ENCODE data around the gene NTSR1. TPM values are rescaled to one million over a fixed set of nuclear protein-coding genes. Genes with fewer than 3 reads are reported as not detected.

The NTSR1 gene
- polyA plus RNA-seq, 4 donors, result 1.0 to 1.4 (median 1.2) TPM

DNA sequence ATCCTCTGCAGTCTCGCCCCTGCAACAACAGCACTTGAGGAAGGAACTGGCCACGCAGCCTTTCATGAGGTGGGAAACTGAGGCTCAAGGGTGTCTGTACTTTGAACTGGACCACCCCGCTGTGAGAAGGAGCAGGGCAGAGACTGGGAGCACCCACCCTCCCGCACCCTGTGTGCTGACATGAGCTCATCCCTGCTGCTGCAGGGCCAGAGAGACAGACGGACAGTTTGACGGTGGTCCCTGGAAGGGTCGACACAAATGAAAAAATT, 70.7 kb downstream of the NTSR1 start:
- DNase-seq (ENCODE audit: low read depth in 4 of 4, low spot score in 3 of 4), result no peak

DNA sequence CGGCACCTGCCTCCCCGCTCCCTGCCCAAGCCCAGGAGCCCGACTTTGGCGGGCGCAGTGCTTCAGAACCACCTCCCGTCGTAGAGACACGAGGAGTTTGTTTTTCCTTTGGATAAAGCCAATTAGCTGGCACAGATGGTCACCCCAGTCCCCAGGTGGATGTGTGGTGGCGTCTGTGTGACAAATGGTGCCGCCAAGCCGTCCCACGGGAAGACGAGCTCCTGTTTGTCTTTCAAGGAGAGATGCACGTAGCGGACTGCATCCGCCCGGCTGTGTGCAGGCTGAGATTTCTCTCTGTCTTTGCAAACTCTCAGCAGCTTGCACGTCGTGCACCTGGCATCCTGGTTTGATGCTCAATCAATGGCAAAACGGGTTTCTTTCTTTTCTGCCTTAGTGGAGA, 71.6 kb downstream of the NTSR1 start:
- no peak for DNase-seq (ENCODE audit: low read depth in 4 of 4, low spot score in 3 of 4)

DNA sequence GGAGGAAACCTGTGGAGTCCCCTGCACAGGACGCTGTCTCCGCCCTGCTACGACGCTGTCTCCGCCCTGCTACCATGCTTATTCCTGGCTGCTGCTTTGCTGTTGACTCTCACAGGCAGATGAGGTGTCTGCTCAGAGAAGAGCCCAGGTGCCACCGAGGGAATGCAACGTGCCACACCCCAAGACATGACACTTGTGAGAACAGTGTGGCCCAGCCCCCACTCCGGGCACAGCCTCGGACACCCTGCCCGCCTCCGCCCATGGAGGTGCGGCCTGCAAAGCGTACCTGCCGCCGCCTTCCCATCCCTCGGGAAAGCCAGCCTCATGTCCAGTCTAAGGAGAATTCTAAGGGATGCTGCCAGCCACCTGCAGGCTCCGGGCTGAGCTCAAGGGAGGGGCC, 72.1 kb downstream of the NTSR1 start:
- no peak for DNase-seq (ENCODE audit: low read depth in 4 of 4, low spot score in 3 of 4)

DNA sequence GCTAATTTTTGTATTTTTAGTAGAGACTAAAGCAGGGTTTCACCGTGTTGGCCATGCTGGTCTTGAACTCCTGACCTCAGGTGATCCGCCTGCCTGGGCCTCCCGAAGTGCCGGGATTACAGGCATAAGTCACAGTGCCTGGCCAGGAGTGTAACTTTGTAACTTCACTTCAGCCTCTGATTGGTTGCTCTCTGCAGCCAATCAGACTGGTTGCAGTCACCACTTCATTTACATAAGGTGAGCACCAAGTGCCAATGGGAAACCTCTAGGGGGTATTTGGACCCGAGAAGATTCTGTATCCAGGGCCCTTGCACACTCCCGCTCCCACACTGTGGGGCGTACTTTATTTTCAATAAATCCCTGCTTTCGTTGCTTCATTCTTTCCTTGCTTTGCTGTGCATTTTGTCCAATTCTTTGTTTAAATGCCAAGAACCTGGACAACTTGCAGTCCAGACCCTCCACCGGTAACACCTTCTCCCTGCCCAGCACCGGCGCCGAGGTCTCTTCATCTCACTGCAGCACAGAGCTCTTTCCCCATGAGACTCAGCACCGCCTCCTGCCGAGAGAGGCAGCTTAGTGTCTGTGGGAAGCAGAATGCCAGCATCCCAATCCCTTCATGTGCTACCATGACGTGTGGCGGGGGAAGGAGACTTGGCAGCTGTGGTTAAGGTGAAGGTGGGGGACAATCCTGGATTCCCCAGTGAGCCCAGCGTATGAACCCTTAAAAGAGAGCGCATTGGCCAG, 73.7 kb downstream of the NTSR1 start:
- no peak for DNase-seq (ENCODE audit: low read depth in 4 of 4, low spot score in 3 of 4)

DNA sequence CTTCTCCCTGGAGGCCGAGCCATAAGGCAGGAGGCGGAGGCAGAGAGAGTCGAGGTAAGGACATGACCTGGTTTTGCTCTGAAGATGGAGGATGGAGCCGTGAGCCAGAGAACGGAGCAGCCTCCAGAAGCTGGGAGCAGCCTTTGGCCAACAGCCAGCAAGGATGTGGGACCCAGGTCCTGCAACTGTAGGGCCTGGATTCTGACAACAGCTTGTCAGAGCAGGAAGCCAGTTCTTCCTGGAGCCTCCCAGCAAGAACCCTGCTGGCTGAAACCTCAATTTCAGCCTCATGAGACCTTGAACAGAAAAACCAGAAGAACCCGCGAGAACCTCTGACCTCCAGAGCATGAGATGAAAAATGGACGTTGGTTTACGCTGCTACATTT, 74.2 kb downstream of the NTSR1 start:
- DNase-seq (ENCODE audit: low read depth in 4 of 4, low spot score in 3 of 4), result no peak

DNA sequence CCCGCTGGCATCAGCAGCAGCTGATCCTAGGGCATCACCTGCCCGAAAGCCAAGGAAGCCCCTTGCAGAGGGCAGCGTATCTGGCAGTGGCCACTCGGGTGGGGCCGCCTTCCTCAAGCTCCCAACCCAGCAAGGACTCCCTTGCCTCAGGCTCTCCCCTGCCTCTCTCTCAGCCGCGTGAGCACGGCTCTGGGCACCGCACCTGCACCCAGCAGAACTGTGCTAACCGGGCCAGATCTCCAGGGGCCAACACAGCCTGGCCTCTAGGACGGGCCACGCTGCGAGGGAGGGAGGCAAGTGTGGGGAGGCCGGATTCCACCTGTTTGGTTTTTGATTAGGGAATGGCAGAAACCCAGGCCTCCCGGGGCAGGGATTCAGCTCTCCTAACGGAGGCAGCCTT, 75.9 kb downstream of the NTSR1 start:
- DNase-seq (ENCODE audit: low read depth in 4 of 4, low spot score in 3 of 4), result no peak

DNA sequence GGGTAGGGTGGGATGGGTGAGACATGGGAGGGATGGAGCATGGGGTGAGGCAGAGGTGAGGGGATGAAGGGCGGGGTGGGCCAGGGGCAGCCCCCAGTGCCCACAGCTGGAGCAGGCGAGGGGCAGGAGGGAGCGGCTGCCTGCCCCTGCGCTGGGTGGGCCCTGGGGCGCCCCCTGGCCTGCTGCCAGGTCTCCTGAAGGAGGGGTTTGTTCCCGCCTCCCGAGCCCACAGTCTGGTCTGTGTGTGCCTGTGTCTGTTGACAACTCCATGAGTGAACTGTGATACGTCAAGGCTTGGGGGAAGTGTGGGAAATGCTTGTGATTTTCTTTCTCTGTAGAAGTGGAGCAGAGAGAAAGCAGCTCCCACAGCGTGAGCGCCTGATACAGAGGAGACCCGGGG, 76.8 kb downstream of the NTSR1 start:
- no peak for DNase-seq (ENCODE audit: low read depth in 4 of 4, low spot score in 3 of 4)

DNA sequence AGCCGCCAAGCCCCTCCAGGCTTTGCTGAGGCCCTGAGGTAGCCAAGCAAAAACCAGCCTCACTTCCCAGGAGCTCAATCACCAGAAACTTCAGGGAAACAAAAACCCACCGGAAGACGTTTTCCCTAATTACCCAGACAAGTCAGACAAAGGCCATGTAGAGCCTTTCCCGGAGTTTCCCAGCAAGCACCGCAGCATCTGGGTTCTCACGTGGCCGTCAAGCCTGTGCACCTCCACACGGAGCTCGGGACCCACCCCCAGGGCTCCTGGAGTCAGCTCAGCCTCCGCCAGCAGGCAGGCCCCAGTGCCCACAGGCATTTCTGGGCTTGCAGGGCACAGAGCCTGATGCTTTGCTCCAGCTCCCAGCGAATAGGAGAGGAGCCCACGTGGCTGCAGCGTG, 77.5 kb downstream of the NTSR1 start:
- DNase-seq (ENCODE audit: low read depth in 4 of 4, low spot score in 3 of 4), result peak in 1 of 4 donors; percentile 38

DNA sequence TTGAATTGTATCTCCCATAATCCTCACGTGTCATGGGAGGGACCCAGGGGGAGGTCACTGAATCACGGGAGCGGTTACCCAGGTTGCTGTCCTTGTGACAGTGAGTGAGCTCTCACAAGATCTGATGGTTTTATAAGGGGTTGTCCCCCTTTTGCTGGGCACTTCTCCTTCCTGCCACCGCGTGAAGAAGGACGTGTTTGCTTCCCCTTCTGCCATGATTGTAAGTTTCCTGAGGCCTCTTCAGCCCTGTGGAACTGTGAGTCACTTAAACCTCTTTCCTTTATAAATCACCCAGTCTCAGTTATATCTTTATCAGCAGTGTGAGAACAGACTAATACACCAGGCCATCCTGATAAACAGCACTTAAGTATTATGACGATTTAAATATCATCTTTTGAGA, 78.7 kb downstream of the NTSR1 start:
- no peak for DNase-seq (ENCODE audit: low read depth in 4 of 4, low spot score in 3 of 4)

DNA sequence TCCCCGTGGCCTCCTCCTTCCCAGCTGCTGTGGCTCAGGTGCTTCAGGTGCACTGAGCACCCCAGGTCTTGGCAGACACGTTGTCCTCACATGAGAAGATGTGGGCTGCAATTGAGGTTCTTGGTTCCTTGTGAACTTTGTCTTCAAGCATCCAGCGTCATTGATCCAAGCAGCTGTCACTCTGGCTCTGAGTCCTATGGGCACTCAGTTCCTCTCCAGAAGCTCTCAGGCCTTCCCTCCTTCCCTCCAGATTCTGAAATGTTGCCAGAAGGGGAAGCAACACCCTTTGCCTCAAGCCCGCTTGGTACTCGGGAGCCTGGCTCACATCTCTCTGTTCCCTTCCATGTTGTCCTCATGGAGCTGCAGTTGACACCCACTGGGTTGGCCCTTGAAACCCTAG, 79.2 kb downstream of the NTSR1 start:
- DNase-seq (ENCODE audit: low read depth in 4 of 4, low spot score in 3 of 4), result no peak

DNA sequence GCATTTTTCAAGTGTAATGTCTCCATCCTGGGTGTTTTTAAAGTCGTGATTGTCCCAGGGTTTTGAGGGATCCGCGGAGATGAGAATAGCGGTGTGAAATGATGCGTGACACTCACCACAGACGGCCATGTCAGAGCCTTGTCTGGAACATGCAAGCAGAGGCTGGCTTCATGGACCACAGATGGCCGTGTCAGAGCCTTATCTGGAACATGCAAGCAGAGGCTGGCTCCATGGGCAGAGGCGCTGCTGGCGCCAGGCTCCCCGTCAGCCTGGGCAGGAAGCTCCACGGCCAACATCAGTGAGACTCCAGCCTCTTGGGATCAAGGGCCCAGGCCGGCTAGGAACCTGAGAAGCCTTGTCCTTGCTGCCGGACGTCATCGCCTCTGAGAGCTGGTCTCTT, 80.0 kb downstream of the NTSR1 start:
- DNase-seq (ENCODE audit: low read depth in 4 of 4, low spot score in 3 of 4), result no peak

DNA sequence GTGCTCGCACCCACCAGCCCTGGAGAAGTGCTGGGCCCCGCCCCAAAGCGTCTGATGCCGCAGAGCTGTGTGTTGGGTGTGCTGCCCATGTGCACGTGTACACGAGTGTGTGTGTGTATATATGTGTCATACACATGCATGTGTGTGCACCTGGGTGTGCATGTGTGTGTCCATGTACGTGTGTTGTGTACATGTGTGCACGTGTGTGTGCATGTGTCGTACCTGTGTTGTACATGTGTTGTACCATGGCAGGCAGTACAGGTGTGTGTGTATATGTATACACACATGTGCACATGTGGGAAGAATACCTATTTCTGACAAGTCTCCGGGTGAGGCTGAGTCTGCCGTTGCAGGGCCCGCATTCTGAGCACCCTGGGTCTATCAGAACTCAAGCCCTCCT, 81.4 kb downstream of the NTSR1 start:
- DNase-seq (ENCODE audit: low read depth in 4 of 4, low spot score in 3 of 4), result no peak

DNA sequence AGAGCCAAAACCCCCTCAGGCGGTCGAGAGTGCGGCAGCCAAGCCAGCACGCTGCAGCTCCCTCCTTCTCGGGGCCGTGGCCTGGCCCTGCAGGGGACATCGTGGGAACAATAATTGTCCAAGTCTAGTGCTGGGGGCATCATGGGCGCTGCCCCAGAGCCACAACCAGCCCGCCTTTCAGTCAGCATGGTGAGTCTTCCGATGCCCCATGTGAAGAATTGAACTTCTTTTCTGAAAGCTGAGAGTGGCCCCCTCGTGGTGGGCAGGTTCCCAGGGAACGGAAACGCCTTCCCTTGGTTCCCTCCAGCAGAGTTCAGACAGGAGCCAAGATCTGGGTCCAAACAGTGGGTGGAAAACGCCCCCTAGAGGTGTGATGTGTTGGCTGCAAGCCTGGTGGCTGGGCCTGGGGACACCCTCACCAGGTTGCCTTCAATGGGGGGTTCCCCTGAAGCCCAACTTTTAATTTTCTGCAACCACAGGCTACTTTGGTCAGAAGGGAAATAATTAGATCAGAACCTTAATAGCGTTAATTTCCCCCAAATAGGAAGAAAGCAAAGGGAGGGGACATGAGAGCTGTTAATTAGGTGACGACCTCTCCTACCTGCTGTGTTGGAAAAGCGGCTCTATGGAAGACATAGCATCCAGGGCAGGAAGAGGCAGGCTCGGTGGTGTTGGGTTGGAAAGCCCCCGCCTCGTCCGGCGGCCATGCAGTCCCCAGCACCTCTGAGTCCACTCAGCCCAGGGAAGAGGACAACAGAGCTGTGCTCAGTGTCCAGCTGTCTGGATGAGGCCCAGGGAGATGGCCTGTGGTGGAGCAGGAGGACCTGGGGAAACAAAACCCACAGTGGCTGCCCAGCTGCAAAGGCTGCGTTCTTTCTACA, 82.9 kb downstream of the NTSR1 start:
- DNase-seq (ENCODE audit: low read depth in 4 of 4, low spot score in 3 of 4), result peak in 3 of 4 donors; percentile 82 to 86 (median 83)

DNA sequence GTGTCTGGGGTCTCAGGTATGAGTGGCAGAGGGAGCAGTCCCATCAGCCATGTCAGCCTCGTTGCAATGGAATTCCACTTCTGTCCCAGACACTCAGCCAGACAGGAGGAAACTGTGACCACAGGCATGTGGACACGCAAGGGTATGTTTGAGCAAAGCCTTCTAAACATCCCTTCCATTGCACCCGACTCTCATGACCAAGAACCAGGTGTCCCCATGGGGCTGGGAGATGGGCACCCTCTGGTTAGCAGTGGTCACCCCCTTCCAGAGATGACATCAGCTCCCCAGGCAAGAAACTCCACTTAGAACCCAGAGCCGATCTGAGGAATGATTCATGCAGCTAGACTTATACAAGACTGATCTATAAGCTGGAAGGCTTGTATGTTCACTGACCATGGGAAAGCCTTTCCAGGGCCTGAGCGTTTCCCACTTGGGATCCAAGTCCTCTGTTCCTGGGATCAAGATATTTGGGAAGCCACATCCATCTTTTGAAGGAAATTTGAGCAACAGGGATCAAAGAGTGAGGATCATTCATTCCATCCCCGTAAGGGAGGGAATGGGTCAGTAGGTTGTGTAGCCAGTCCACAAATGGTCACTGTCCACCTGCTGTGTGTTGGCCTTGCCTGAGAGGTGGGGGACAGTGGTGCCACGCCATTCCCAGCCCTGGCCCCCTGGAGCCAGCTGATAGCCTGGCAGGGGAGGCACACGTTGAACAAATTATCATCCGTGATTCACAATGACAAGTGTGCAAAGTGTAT, 83.7 kb downstream of the NTSR1 start:
- DNase-seq (ENCODE audit: low read depth in 4 of 4, low spot score in 3 of 4), result no peak

DNA sequence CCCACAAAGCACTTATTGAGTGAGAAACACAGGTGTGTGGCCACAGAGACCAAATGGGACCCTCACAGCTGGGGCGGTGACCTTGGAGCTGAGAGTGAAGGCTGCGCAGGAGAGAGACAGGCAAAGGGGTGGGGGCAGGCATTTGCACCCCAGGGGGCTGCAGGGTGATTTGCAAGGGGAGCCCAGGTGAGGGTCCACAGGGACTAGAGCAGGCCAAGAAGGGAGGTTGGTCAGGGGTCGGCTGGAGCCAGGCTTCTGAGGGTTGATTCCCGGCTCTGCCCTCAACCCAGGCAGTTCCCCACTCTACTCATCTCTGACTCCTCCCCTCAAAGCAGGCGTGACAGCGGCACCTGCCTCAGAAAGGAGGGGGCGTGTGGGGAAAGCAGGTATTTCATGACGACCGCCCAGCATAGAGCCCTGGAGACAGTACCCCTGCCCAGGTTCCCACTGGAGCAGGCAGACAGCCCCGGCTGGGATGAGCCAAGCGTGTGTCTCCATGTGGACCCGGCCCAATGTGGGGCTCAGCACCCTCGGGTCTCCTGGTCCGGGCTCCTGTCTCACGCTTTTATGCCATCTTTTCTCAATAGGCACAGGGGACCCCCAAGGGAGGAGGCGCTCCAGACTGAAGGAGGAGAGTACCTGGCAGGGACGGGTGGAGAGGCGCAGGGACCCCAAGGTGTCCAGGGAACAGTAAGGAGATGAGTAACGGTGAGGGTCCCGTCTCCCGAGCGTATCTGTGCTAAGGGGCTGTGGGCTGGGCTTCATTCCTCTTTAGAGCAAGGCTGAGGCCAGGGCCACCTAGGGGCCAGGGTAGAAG, 84.5 kb downstream of the NTSR1 start:
- DNase-seq (ENCODE audit: low read depth in 4 of 4, low spot score in 3 of 4), result no peak

DNA sequence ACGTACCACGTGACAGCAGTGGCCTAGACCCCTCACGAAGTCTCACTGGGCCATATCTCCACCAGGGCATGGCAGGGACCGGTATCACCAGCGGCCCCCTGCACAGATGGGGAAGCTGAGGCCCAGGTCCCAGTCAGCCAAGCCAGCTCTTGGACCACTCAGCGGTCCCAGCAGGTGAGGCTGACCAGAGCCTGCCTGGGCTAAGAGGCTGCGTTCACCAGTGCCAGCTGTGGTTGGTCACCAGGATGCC, 85.0 kb downstream of the NTSR1 start:
- no peak for DNase-seq (ENCODE audit: low read depth in 4 of 4, low spot score in 3 of 4)

DNA sequence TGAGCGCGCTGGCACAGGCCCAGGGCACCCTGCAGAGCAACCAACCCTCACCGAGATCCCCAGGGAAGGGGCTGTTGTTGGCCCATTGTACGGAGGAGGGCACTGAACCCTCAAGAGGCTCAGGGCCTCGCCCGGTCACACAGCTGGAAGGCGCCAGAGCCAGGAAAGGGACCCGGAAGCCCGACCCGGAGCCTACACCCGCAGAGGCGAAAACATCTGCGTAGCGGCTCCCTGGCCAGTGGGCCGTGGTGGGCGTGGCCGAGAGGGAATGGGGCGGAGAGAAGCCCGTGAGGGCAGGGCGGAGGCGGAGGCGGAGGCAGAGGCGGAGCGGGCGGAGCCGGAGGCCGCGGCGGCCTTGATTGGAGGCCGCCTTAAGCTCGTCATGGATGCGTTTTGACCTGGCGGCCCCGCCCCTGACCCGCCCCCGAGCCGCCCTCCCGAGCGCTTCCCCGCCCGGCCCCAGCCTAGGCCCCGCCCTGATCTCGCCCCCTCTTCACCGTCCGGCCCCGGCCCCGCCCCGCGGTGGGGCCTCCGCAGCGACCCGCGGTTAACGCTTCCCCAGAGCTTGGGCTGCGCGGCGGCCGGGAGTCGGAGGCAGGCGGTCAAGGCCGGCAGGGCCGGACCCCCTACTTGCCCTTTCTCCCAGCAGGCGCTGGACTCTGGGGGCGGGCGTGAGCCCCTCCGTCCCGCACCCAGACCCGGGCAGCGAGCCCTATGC, 85.5 kb downstream of the NTSR1 start:
- peak; percentile 85 to 93 (median 90) for DNase-seq (ENCODE audit: low read depth in 4 of 4, low spot score in 3 of 4)

DNA sequence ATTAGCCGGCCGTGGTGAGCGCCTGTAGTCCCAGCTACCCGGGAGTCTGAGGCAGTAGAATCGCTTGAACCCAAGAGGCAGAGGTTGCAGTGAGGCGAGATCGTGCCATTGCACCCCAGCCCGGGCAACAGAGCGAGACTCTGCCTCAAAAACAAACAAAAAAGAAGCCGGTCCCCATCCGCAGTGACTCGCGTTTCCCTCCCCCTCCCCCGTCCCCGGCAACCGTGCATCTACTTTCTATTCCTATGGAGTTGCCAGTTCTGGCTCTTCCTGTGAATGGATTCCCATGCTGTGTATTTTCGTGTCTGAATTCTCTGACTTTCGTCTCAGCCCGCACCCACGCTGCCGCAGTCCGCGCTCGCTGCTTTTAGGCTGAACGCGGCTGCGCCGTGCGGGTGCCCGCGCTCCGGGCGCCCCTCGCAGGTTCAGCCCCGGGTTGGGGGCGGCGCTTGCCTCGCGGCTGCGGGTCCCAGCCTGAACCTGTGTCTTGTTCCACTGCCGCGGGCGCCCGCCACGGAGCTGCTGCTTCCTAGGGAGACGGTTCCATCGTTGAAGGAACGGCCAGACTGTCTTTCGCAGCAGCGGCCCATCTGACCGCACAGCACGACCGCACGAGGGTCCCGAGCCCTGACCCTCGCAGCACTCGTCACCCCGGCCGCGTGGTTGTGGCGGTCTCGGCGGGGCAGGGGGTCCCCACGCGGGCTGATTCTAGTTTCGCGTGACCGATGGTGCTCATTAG, 86.6 kb downstream of the NTSR1 start:
- DNase-seq (ENCODE audit: low read depth in 4 of 4, low spot score in 3 of 4), result no peak

DNA sequence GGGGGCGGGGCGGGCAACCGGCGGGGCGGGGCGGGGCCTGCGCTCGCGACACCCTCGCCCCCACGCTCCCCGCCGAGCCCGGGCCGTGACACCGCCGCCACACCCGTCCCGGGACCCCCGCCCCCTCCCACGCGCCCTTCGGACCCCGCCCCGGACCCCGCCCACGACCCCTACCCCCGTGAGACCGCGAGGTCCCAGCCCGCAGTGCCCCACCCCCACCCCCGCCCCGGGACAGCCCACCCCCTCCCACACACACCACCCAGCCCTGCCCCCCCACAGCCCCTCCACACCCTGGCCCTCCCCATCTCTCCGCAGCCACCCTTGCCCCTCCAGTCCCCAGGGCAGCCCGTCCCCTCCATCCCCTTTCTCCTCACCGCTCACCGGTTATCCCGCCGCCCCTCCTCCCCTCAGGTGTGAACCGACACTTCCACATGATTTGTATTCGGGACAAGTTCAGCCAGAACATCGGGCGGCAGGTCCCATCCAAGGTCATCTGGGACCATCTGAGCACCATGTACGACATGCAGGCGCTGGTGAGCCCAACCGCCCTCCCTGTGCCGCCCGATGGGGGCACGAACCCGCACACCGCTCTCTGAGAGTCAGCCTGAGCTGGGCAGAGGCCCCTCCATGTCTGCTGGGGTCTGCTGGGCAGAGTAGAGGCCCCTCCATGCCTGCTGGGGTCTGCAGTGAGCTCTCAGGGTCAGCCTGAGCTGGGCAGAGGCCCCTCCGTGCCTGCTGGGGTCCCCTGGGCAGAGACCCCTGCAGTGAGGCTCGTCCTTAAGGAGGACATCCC, 88.3 kb downstream of the NTSR1 start:
- no peak for DNase-seq (ENCODE audit: low read depth in 4 of 4, low spot score in 3 of 4)
